Left kidney (tissue), 2 donors: ENCODE data around the gene SLC35F3. TPM values are rescaled to one million over a fixed set of nuclear protein-coding genes. Genes with fewer than 3 reads are reported as not detected.
A peak's percentile ranks its signal among the peaks of the same experiment; 100 is the strongest.
"Not testable (repeated sequence)": the region's sequence is repeated elsewhere in the genome, so short reads cannot be mapped to it uniquely, and the experiment has no call there.

ENCODE experiments used
- DNase-seq: peaks from one replicate; pipeline ENCODE4 v3.0.0-alpha.2; 2013
- polyA plus RNA-seq: library from polyadenylated mRNA; unstranded; fragments of 120-200 nt; gene quantifications from one replicate; pipeline ENCODE4 v1.2.1, GENCODE V29; 2013; ENCODE audit not compliant: insufficient read length

SLC35F3 gene
- polyA plus RNA-seq, 1 donor: 0.55 TPM

- DNase-seq: no peak
These were observed 203.0 kb downstream of the SLC35F3 start for GRCh38 chr1:234107416-234108021.

GRCh38 chr1:234108921-234109320, 204.4 kb downstream of the SLC35F3 start:
- DNase-seq: no peak

- no peak for DNase-seq
These were observed 205.4 kb downstream of the SLC35F3 start for GRCh38 chr1:234109840-234110239.

- DNase-seq: peak; percentile 54
These were observed 207.1 kb downstream of the SLC35F3 start for GRCh38 chr1:234111458-234112142.

- DNase-seq: peak; percentile 52
These were observed 210.3 kb downstream of the SLC35F3 start for GRCh38 chr1:234114648-234115307.

GRCh38 chr1:234118911-234119310, 214.4 kb downstream of the SLC35F3 start:
- DNase-seq: no peak

GRCh38 chr1:234119431-234119830, 215.0 kb downstream of the SLC35F3 start:
- no peak for DNase-seq

- no peak for DNase-seq
These were observed 216.0 kb downstream of the SLC35F3 start for GRCh38 chr1:234120327-234120944.

GRCh38 chr1:234121659-234122058, 217.2 kb downstream of the SLC35F3 start:
- not testable (repeated sequence) for DNase-seq

- not testable (repeated sequence) for DNase-seq
These were observed 218.1 kb downstream of the SLC35F3 start for GRCh38 chr1:234122571-234122970.

- no peak for DNase-seq
These were observed 219.4 kb downstream of the SLC35F3 start for GRCh38 chr1:234123867-234124266.

- DNase-seq: peak; percentile 36
These were observed 220.8 kb downstream of the SLC35F3 start for GRCh38 chr1:234125283-234125682.

- DNase-seq: no peak
These were observed 221.2 kb downstream of the SLC35F3 start for GRCh38 chr1:234125714-234126113.

- DNase-seq: no peak
These were observed 222.7 kb downstream of the SLC35F3 start for GRCh38 chr1:234127026-234127671.

- DNase-seq: no peak
These were observed 228.3 kb downstream of the SLC35F3 start for GRCh38 chr1:234132795-234133194.

- DNase-seq: no peak
These were observed 230.4 kb downstream of the SLC35F3 start for GRCh38 chr1:234134878-234135277.

- no peak for DNase-seq
These were observed 231.0 kb downstream of the SLC35F3 start for GRCh38 chr1:234135501-234135900.

- no peak for DNase-seq
These were observed 231.6 kb downstream of the SLC35F3 start for GRCh38 chr1:234136073-234136472.

- DNase-seq: no peak
These were observed 235.5 kb downstream of the SLC35F3 start for GRCh38 chr1:234139966-234140365.

- no peak for DNase-seq
These were observed 235.9 kb downstream of the SLC35F3 start for GRCh38 chr1:234140388-234140787.

GRCh38 chr1:234141006-234141405, 236.5 kb downstream of the SLC35F3 start:
- no peak for DNase-seq

GRCh38 chr1:234143681-234144080, 239.2 kb downstream of the SLC35F3 start:
- DNase-seq: no peak
